HG03175 (cell line): ENCODE data around the gene SLC7A6OS.

ENCODE experiments used
- ATAC-seq: cut with Tn5 transposase; IDR thresholded peaks from one replicate; pipeline ENCODE4 v1.9.1; 2021; ENCODE audit warnings: mild to moderate bottlenecking, moderate library complexity; ENCODE audit not compliant: unreplicated experiment

SLC7A6OS gene

DNA sequence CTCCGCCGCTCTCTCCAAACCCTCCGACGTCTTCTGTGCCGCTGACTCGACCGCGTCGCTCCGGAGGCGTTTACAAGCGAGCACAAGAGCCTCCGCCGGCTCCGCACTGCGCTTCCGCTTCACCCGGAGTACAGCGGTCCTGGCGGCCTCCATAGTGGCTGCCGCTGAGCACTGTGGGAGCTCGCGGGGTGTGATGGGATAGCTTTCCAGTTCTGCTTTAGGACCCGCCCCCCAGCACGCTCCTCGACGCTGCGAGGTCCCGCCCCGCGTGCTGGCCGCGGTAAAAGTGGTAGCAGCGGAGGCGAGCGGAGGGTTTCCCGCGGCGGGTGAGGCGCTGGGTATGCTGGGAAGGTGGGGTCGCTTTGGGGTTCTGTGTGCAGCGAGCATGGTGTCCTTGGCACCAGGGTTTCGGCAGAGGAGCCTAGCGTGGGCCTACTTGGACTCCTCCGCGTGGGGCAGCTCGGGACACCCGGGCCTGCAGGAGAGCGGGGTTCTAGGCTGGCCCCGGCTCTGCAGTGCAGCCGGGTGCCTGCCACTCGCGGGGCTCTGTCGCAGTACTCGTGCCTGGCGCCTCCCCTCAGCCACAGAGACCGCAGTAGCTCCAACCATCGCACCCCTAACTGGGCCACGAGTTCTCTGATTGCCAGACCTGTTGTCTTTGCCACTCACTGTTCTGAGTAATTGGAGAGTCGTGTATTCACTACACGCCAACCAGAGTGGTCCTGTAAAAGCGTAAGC lies at the start of gene SLC7A6OS, which contains the start of gene PRMT7:
Gene SLC7A6OS, minus strand, starts transcription at position 173 of the 738 bp plus-strand sequence. Its CDS starts 20 bp downstream, at position 153.
Gene PRMT7, plus strand, starts transcription at position 246 of the 738 bp plus-strand sequence. CDS start 4,961 bp downstream, outside the sequence.
- peak; percentile 98 for ATAC-seq

GRCh38 chr16:68359398-68360191 lies 48.8 kb upstream of the SLC7A6OS start:
- ATAC-seq, result no peak

- ATAC-seq, result no peak
These were observed 48.2 kb upstream of the SLC7A6OS start for GRCh38 chr16:68358951-68359350.

GRCh38 chr16:68357923-68358322 lies 47.2 kb upstream of the SLC7A6OS start:
- ATAC-seq, result no peak

DNA sequence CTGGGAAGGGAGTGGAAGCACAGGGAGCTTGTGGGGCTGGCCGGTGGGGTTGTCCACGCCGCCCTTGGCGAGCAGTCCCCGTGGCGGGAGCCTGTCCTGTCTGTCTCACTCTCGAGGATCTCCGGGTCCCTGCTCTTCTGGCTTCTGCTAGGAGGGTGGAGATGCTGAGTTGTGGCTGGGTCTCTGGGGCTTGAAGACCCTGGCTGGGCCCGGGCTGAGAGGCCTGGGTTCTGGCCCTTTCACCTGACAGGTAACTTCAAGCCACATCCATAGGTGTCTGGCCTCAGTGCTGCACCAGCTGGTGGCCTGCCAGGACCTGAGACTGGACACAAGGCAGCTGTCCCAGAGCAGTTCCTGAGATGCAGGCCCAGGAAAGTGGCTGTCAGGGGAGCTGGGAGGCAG lies 46.8 kb upstream of the SLC7A6OS start:
- ATAC-seq, result no peak

DNA sequence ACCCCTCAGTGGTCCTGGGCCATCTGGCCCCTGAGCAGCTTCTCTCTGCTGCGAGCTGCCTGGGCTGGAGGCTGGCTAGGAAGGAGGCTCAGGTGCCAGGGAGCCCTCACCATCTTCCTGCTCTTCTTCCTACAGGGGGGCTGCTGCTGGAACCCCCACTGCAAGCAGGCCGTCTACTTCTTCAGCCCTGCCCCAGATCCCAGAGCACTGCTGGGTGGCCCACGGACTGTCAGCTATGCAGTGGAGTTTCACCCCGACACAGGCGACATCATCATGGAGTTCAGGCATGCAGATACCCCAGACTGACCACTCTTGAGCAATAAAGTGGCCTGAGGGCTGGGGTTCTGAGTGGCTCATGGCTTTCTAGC lies 46.2 kb upstream of the SLC7A6OS start:
- no peak for ATAC-seq

DNA sequence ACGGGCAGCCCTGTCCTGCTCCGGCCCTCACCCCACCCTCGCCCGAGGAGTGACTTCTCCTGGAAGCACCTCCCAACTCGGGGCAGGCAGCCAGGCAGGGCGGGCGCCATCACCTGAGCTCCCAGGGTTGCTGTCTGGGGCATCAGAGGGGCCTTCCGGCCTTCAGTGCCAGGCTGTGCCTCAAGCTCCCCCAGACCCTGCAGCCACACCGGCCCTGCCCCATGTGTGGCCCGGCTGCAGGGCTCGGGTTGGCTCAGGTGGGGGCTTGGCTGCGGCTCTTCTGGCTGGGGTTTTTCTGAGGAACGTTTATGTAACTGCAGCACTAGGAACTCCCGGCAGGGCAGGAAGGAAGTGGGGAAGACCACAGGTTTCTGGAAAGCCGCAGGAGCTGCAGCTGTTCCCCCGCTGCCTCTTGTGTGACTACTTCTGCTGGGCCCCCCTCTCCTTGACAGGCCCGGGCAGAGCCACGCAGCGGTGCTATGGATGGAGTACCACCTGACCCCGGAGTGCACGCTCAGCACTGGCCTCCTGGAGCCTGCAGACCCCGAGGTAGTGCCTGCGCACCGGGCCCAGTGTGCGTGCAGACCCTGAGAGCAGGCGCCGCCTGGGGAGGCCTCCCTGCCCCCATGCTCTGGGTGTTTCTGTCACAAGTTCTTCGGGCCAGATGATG lies 45.6 kb upstream of the SLC7A6OS start:
- ATAC-seq, result peak; percentile 79

- ATAC-seq, result peak; percentile 5
These were observed 44.9 kb upstream of the SLC7A6OS start for GRCh38 chr16:68355447-68356248.

- ATAC-seq, result no peak
These were observed 44.1 kb upstream of the SLC7A6OS start for GRCh38 chr16:68354816-68355215.

GRCh38 chr16:68353366-68353765 lies 42.6 kb upstream of the SLC7A6OS start:
- no peak for ATAC-seq

DNA sequence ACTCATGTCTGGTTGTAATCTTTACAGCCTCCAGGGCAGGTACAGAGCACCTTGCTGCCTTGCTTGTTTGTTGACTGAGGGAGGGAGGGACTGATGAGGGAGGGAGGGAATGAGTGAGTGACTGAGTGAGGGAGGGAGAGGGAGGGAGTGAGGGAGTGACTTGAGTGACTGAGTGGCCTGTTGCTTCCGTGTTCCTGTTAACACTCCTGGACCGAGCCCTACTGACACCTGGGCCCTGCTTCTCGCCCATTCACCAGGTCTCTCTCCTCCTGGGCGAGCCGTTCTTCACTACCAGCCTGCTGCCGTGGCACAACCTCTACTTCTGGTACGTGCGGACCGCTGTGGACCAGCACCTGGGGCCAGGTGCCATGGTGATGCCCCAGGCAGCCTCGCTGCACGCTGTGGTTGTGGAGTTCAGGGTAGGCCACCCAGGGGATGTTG lies 41.3 kb upstream of the SLC7A6OS start:
- no peak for ATAC-seq

GRCh38 chr16:68351463-68351862 lies 40.7 kb upstream of the SLC7A6OS start:
- no peak for ATAC-seq

DNA sequence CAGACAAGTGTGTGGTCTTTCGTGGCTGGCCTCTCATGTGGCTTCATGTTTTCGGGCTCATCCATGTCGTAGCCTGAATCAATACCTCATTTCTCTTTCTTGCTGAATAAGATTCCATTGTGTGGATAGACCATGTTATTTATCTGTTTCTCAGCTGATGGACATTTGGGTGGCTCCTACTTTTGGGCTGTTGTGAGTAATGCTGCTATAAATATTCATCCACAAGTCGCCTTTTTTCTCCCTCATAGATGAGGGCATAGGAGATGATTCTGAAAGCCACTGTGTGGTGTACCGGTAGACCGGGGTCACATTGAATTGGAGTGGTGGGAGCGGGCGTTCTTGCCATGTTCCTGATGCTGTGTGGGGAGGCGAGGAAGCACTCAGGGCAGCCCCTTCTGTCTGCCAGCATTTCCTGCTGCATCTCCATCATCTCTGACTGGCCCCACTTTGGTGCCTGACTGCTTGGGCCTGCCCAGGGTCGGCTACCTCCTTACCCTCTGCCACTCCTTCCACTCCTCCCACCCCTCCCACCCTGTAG lies 40.1 kb upstream of the SLC7A6OS start:
- no peak for ATAC-seq

DNA sequence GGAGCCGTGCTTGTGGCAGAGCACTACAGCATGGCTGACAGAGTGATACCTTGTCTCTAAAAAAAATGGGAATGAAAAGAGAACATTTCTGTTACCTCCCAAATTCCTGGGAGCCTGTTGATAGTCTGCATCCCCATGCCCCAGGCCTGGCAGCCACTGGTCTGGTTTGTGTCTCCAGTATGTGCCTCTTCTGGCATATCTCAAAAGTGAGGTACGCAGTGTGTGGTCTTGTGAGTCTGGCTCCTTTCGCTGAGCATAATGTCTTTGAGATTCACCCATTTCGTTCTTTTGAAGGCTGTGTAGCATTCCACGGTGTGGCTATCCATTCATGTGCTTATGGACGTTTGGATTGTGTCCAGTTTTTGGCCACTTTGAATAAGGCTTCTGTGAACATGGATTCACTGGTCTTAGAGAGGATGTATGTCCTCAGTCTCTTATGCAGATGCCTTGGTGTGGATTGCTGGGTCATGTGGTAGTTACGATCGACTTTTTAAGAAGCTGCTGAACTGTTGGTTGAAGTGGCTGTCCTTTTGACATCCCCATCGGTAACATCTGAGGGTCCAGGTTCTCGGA lies 39.2 kb upstream of the SLC7A6OS start:
- no peak for ATAC-seq

GRCh38 chr16:68348639-68349445 lies 38.1 kb upstream of the SLC7A6OS start:
- ATAC-seq, result no peak

DNA sequence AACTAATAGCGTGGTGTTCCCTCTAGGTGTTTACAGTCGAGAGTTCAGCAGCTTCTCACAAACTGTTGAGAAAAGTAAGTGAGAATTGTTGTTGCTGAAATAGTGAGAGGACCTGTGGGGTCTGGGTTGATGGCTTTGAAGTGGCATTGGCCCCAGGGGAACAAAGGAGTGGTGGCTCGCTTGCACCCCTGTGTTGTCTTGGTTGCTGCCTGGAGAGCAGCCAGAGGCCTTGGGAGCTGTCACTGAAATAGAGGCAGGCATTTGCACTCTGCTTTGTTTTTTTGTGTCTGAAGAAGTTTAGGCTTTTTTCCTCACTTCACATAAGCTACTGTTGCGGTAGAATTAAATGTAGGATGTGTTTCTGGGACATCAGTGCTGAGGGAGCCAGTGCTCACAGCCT lies 36.9 kb upstream of the SLC7A6OS start:
- no peak for ATAC-seq

- ATAC-seq, result no peak
These were observed 36.2 kb upstream of the SLC7A6OS start for GRCh38 chr16:68346892-68347480.

GRCh38 chr16:68345958-68346635 lies 35.4 kb upstream of the SLC7A6OS start:
- ATAC-seq, result no peak
